Erythroblast (primary cell): Measurements from ENCODE around the gene LRRC19.

Experiments used
- DNase-seq, 2 experiments: peaks; one replicate each; lab custom pipeline; 2025; lab: John Stamatoyannopoulos, UW
- GATA1 ChIP-seq: IDR thresholded peaks from 2 replicates; pipeline ENCODE4 v1.6.1; 2011; ENCODE audit warnings: low read depth, mild to moderate bottlenecking, control low read depth, low read length, moderate library complexity
- POLR2A ChIP-seq: IDR thresholded peaks from 2 replicates; pipeline ENCODE4 v1.6.1; 2011; ENCODE audit warnings: mild to moderate bottlenecking, low read length

Gene LRRC19

DNA sequence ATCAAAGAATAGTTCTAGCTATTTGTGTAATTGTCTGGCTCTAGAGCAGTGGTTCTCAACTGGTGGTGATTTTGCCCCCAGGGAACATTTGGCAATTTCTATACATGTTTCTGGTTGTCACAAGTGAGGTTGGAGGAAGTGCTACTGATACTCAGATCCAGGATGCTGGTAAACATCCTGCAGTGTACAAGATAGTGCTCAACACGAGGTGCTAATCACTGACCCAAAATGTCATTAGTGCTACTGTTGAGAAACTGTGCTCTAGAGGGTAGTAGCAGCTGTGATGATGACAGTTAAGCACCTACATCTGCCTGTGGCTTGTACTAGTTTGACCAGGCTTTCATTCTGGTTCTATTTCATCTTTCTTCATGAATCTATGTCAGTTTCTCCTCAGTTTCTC is 22.1 kb downstream of the LRRC19 start:
- no peak for TF ChIP-seq GATA1
- TF ChIP-seq POLR2A = no peak
- DNase-seq = peak in 1 of 2 experiments; percentile 12

GRCh38 chr9:26975728-26976707 is 29.5 kb downstream of the LRRC19 start:
- no peak for TF ChIP-seq GATA1
- DNase-seq = peak; percentile 58 to 71

DNA sequence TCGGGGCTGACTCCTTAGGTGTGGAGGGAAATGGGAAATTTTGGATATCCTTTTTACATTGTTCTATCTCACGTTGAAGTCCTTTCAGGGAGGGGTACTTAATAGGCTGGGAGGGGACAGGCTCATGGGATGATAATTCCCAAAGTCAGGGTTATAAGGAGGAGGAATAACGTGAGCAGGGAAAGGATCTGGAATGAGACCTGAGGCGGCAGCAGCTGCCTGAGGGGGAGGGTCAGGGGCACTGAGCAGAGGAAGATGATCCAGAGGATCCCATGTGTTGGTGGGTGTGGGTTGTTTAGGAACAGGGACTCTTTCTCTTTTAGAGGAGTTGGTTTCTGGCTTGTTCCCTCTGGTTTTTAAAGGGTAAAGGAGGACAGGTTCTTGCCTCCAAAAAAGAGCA is 30.5 kb downstream of the LRRC19 start:
- DNase-seq = no peak
- TF ChIP-seq GATA1 (no peak), POLR2A (no peak)

- no peak for DNase-seq
- TF ChIP-seq POLR2A (no peak), GATA1 (no peak)
These were observed 31.5 kb downstream of the LRRC19 start for GRCh38 chr9:26973989-26974388.

DNA sequence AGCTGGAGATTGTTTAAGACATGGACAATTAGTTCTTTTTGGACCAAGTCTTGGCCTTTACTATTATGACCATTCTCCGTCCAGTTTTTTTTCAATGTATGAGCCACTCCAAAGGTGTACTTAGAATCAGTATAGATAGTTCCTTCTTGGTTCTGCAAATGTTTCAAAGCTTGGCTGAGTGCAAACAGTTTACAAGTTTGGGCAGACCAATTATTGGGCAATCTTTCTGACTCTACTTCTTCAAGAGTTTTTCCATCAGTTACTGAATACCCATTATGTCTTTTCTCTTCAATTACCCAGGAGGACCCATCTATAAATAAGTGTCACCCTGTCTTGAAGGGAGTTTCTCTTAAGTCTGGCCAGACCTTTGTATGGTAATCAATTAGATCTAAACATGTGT is 33.8 kb downstream of the LRRC19 start:
- DNase-seq = no peak
- TF ChIP-seq GATA1 = no peak
- TF ChIP-seq POLR2A = no peak

DNA sequence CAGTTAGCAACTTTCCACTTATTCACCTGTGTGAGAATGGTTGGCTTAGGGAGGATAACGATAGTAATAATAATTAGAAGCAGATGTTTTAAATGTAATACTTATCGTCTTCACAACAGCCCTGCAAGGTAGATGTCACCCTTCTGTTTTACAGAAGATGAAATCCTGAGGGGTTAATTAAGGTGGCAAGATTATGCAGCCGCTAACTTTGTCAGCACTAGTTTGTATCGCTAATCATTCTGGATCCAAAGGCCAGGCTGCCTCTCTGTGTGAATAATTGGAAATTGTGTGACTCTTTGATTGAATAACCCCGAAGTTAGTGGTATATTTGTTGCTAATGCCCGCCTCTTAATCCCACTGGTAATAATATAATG is 48.6 kb downstream of the LRRC19 start:
- TF ChIP-seq POLR2A = no peak
- TF ChIP-seq GATA1 = no peak
- DNase-seq = peak in 1 of 2 experiments; percentile 74

GRCh38 chr9:26955921-26956859 is 49.3 kb downstream of the LRRC19 start, which contains the start of gene IFT74:
Gene IFT74 (plus strand): TSS chr9:26956412. CDS start chr9:26961968, 5,556 bp downstream.
- peak; percentile 98 for DNase-seq
- TF ChIP-seq POLR2A (peak; percentile 91), GATA1 (no peak)

DNA sequence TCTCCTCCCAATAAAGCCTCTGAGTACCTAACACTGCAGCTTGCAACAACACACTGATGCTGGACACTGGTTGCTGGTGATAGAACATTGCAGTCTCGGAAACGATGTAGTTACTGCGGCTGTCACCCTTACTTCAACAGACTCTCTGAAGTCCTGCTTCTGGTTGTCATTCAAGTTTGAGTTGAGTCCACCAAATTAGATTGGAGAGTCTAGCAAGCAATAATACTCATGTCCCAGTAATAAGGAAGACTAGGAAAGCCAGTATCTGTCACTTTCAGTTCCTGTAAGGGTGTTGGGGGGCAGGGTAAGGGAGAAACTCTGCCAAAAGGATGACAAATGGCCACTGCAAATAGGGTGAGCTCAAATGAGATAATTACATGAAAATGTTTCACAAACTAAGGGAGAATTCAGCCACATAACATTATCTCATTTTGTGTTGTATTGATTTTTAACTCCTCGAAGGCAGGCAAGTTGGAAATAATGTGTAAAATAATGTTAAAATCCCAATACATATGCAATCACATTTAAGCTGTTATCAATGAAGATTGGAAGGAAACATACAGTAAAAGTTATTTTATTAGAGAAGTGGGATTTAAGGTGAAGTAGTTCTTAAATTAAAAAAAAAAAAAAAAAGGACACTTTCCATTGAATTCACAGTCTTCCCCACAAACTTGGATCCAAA is 50.1 kb downstream of the LRRC19 start:
- no peak for TF ChIP-seq GATA1
- no peak for TF ChIP-seq POLR2A
- peak; percentile 81 to 86 for DNase-seq

- peak; percentile 45 to 65 for DNase-seq
These were observed 51.4 kb downstream of the LRRC19 start for GRCh38 chr9:26954050-26954508.

DNA sequence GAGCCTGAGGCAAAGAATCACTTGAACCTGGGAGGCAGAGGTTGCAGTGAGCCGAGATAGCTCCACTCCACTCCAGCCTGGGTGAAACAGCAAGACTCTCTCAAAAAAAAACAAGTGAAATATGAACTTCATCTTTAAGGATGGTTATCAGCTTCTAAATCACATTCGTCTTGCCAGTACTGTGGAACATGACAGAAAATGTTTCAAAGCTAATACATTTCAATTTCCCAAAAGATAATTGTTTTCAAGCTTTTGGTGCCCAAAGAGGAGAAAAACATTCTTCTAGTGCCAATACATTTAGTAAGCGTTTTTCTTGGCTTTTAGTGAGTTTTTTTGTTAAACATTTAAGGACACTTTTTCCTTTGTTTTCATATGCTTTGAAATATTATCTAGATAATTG is 53.7 kb downstream of the LRRC19 start:
- TF ChIP-seq POLR2A = no peak
- no peak for TF ChIP-seq GATA1
- no peak for DNase-seq

More at GRCh38 chr9:26954050-26954508, 51.4 kb downstream of the LRRC19 start:
- no peak for TF ChIP-seq GATA1
- peak; percentile 27 for TF ChIP-seq POLR2A

GRCh38 chr9:26950521-26950920 is 55.0 kb downstream of the LRRC19 start:
- DNase-seq = peak in 1 of 2 experiments; percentile 22
- TF ChIP-seq POLR2A (no peak), GATA1 (no peak)

DNA sequence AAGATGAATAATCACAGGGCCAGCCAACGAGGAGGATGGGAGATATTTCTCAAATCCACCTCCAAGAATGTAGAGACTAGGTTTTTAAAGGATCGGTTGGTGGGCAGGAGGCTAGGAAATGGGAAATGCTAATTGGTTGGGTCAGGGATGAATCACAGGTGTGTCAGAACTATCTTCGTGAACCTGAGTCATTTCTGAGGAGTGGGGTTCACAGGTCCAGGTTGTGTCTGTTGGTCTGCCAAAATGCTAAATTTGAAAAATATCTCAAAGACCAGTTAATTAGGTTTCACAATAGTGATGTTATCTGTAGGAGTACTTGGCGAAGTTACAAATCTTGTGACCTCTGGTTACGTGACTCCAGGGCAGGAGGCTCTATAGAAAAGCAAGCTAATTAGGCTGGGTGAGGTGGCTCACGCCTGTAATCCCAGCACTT is 55.8 kb downstream of the LRRC19 start:
- no peak for TF ChIP-seq POLR2A
- TF ChIP-seq GATA1 = no peak

GRCh38 chr9:26947736-26948135 is 57.7 kb downstream of the LRRC19 start:
- TF ChIP-seq GATA1 (no peak), POLR2A (peak; percentile 49)
- DNase-seq = peak; percentile 61 to 79

More for the DNA sequence above, 55.8 kb downstream of the LRRC19 start:
- peak; percentile 43 to 68 for DNase-seq
